Measurements from ENCODE around the gene MRPL37. TPM values are rescaled to one million over a fixed set of nuclear protein-coding genes. Genes with fewer than 3 reads are reported as not detected.

The MRPL37 gene
- total RNA-seq, 1 experiment from 2014 or later, result 180 TPM

- CTCF ChIA-PET, result no interaction called here
- no peaks in the 10 kb centered on the region for H4K20me1 ChIP-seq (ENCODE audit: insufficient read depth)
- no peak overlapping the region for H2AFZ ChIP-seq
- DNase-seq, result no peak
- H3K4me1 ChIP-seq (replicated peaks; ENCODE audit: insufficient read depth), result peaks cover 14% of the 10 kb centered on the region
- H3K4me3 ChIP-seq, result no peak overlapping the region
- BruUV-seq (replicated peaks), result no TSS peak
- no peaks in the 10 kb centered on the region for H3K9me3 ChIP-seq (ENCODE audit: insufficient read depth, low read depth)
- TF ChIP-seq CTCF (conservative IDR thresholded peaks at IDR 0.05) (no peak), EZH2 (IDR thresholded peaks at IDR 0.05; ENCODE audit: low read depth) (no peak)
- H3K27ac ChIP-seq, result no peak overlapping the region
- POLR2A ChIA-PET (ENCODE audit: unreplicated experiment), result no interaction called here
- H3F3A ChIP-seq (ENCODE audit: insufficient read depth, low read depth), result peaks cover 4% of the 10 kb centered on the region; the same call in 1 of the 2 replicates
- no peaks in the 10 kb centered on the region for H3K27me3 ChIP-seq (ENCODE audit: insufficient read depth, low read depth)
- intact Hi-C loops (cut with micrococcal nuclease; ENCODE audit: unreplicated experiment), result no loop called here
- no peaks in the 10 kb centered on the region for H3K36me3 ChIP-seq (ENCODE audit: low read depth)
- no peaks in the 10 kb centered on the region for H3K9me2 ChIP-seq (ENCODE audit: insufficient read depth)
- no peak overlapping the region for H3K4me2 ChIP-seq
- no peaks in the 10 kb centered on the region for H3K79me2 ChIP-seq (ENCODE audit: low read depth)
Measured at GRCh38 chr1:54257876-54258275, 57.9 kb downstream of the MRPL37 start.

DNA sequence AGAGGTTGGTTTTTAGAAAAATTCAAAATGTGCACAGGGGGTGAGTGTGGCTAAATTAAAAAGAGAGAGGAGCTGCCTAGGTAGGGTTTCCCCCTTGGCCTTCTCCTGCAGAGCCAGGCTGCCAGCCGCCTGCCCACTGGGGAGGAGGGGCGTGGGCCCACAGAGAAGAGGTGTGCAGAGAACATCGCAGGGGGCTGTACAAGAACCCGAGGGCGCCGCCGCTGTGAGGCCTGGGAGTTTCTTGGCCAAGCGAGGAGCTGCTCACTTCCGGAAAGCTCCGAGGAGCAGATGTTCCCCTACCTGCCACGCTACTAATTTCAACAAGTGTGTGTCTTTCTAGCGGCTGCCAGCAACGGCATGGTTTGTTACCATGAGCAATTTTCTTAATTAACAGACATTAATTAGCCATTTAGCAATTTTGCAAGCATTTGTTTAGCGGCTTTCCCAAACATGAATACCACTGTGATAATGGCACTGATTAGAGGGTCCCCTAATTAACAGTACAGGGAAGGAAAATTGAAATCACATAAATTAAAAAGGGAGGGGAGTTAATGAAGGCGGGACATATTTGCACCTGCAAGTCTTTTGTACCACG is 59.7 kb downstream of the MRPL37 start:
- Histone ChIP-seq H3K79me2 (ENCODE audit: low read depth) (no peaks in the 10 kb centered on the region), H3K4me3 (no peak overlapping the region), H3F3A (ENCODE audit: insufficient read depth, low read depth) (no peaks in the 10 kb centered on the region), H3K36me3 (ENCODE audit: low read depth) (no peaks in the 10 kb centered on the region), H2AFZ (no peak overlapping the region), H3K9me2 (ENCODE audit: insufficient read depth) (no peaks in the 10 kb centered on the region), H3K27me3 (ENCODE audit: insufficient read depth, low read depth) (no peaks in the 10 kb centered on the region), H3K4me2 (no peak overlapping the region), H3K9me3 (ENCODE audit: insufficient read depth, low read depth) (no peaks in the 10 kb centered on the region), H3K27ac (no peak overlapping the region), H3K4me1 (replicated peaks; ENCODE audit: insufficient read depth) (no peaks in the 10 kb centered on the region), H4K20me1 (ENCODE audit: insufficient read depth) (no peaks in the 10 kb centered on the region)
- no TSS peak for BruUV-seq (replicated peaks)
- ChIA-PET CTCF (no interaction called here), POLR2A (ENCODE audit: unreplicated experiment) (no interaction called here)
- TF ChIP-seq CTCF (conservative IDR thresholded peaks at IDR 0.05), result no peak
- TF ChIP-seq EZH2 (IDR thresholded peaks at IDR 0.05; ENCODE audit: low read depth), result no peak
- intact Hi-C loops (cut with micrococcal nuclease; ENCODE audit: unreplicated experiment), result no loop called here
- DNase-seq, result no peak

- no peaks in the 10 kb centered on the region for H3K9me3 ChIP-seq (ENCODE audit: insufficient read depth, low read depth)
- H3K4me3 ChIP-seq, result no peak overlapping the region
- H3K79me2 ChIP-seq (ENCODE audit: low read depth), result no peaks in the 10 kb centered on the region
- H3K4me2 ChIP-seq, result no peak overlapping the region
- no peak overlapping the region for H3K27ac ChIP-seq
- H3K4me1 ChIP-seq (replicated peaks; ENCODE audit: insufficient read depth), result no peaks in the 10 kb centered on the region
- CTCF ChIA-PET, result interaction anchor here (0.5 kb wide), 1 partner anchor 228 kb away, joined by 5 read pairs; no protein-coding TSS in a partner anchor
- no peaks in the 10 kb centered on the region for H4K20me1 ChIP-seq (ENCODE audit: insufficient read depth)
- H3F3A ChIP-seq (ENCODE audit: insufficient read depth, low read depth), result no peaks in the 10 kb centered on the region
- DNase-seq, result no peak
- no TSS peak for BruUV-seq (replicated peaks)
- H3K36me3 ChIP-seq (ENCODE audit: low read depth), result no peaks in the 10 kb centered on the region
- no peaks in the 10 kb centered on the region for H3K27me3 ChIP-seq (ENCODE audit: insufficient read depth, low read depth)
- intact Hi-C loops (cut with micrococcal nuclease; ENCODE audit: unreplicated experiment), result no loop called here
- POLR2A ChIA-PET (ENCODE audit: unreplicated experiment), result no interaction called here
- H2AFZ ChIP-seq, result no peak overlapping the region
- H3K9me2 ChIP-seq (ENCODE audit: insufficient read depth), result no peaks in the 10 kb centered on the region
- TF ChIP-seq CTCF (conservative IDR thresholded peaks at IDR 0.05), result no peak
- no peak for TF ChIP-seq EZH2 (IDR thresholded peaks at IDR 0.05; ENCODE audit: low read depth)
Measured at GRCh38 chr1:54260810-54261209, 60.8 kb downstream of the MRPL37 start.
